IPS-18a (cell line): ENCODE measurements around the gene PARPBP.

Experiments
- H3K27ac ChIP-seq: one replicate; pipeline ENCODE4 v1.5.1; 2013; ENCODE audit warnings: low read length
- H3K27me3 ChIP-seq: one replicate; pipeline ENCODE4 v1.6.1; 2013; ENCODE audit warnings: mild to moderate bottlenecking, low read length; ENCODE audit not compliant: control insufficient read depth, insufficient read depth
- H3K36me3 ChIP-seq: one replicate; pipeline ENCODE4 v1.6.1; 2013; ENCODE audit warnings: low read depth, low read length; ENCODE audit not compliant: control insufficient read depth
- H3K4me1 ChIP-seq: one replicate; pipeline ENCODE4 v1.6.1; 2013; ENCODE audit warnings: low read depth, low read length; ENCODE audit not compliant: control insufficient read depth
- H3K4me3 ChIP-seq: one replicate; pipeline ENCODE4 v1.5.1; 2013; ENCODE audit warnings: low read length
- H3K9ac ChIP-seq: one replicate; pipeline ENCODE4 v1.6.1; 2013; ENCODE audit warnings: mild to moderate bottlenecking, low read length, moderate library complexity
- H3K9me3 ChIP-seq: one replicate; pipeline ENCODE4 v1.6.1; 2013; ENCODE audit warnings: low read depth, low read length; ENCODE audit not compliant: control insufficient read depth

PARPBP gene

GRCh38 chr12:102163383-102163782, 43.4 kb downstream of the PARPBP start:
- Histone ChIP-seq H3K9me3 (no peaks in the 10 kb centered on the region), H3K27me3 (no peaks in the 10 kb centered on the region), H3K36me3 (no peaks in the 10 kb centered on the region)

GRCh38 chr12:102167821-102168604, 48.0 kb downstream of the PARPBP start:
- Histone ChIP-seq H3K4me1 (no peaks in the 10 kb centered on the region), H3K9me3 (no peaks in the 10 kb centered on the region), H3K36me3 (peaks cover 4% of the 10 kb centered on the region), H3K27me3 (no peaks in the 10 kb centered on the region), H3K27ac (no peak overlapping the region), H3K9ac (no peak overlapping the region), H3K4me3 (no peak overlapping the region)

More at GRCh38 chr12:102163383-102163782, 43.4 kb downstream of the PARPBP start:
- no peaks in the 10 kb centered on the region for H3K4me1 ChIP-seq
- no peak overlapping the region for H3K27ac ChIP-seq
- no peak overlapping the region for H3K4me3 ChIP-seq
- no peak overlapping the region for H3K9ac ChIP-seq

GRCh38 chr12:102169922-102170621, 50.1 kb downstream of the PARPBP start:
- H3K4me3 ChIP-seq = no peak overlapping the region
- no peaks in the 10 kb centered on the region for H3K4me1 ChIP-seq
- no peaks in the 10 kb centered on the region for H3K27me3 ChIP-seq
- no peaks in the 10 kb centered on the region for H3K9me3 ChIP-seq
- H3K27ac ChIP-seq = no peak overlapping the region
- peaks cover 4% of the 10 kb centered on the region for H3K36me3 ChIP-seq
- H3K9ac ChIP-seq = no peak overlapping the region

GRCh38 chr12:102171951-102172350, 52.0 kb downstream of the PARPBP start:
- Histone ChIP-seq H3K27ac (no peak overlapping the region), H3K4me1 (no peaks in the 10 kb centered on the region), H3K9ac (no peak overlapping the region), H3K9me3 (no peaks in the 10 kb centered on the region), H3K4me3 (no peak overlapping the region), H3K27me3 (no peaks in the 10 kb centered on the region), H3K36me3 (peaks cover 4% of the 10 kb centered on the region)

GRCh38 chr12:102172436-102172835, 52.5 kb downstream of the PARPBP start:
- no peaks in the 10 kb centered on the region for H3K4me1 ChIP-seq
- no peak overlapping the region for H3K9ac ChIP-seq
- H3K36me3 ChIP-seq = peaks cover 4% of the 10 kb centered on the region
- H3K27ac ChIP-seq = no peak overlapping the region
- no peaks in the 10 kb centered on the region for H3K9me3 ChIP-seq
- no peaks in the 10 kb centered on the region for H3K27me3 ChIP-seq
- H3K4me3 ChIP-seq = no peak overlapping the region

- Histone ChIP-seq H3K4me3 (no peak overlapping the region), H3K9me3 (no peaks in the 10 kb centered on the region)
These were observed 54.1 kb downstream of the PARPBP start for GRCh38 chr12:102174117-102174516.

DNA sequence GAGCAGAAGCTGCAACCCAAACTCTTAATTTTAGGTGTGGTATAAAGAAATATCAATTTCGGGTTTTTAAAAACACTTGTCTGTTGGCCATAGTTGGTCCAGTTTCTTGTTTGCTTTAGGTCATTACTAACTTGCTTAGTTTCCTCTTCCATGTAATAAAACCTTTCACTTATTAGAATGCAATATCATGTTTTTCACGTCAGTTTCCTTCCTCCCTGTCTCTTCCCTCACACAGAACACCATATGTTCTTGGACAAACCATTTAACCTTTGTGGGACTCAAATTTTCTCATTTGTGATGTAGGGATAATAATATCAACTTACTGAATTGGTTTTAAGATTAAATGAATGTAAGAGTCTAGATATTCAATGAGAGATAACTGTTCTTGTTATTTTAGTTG, 54.8 kb downstream of the PARPBP start:
- H3K9me3 ChIP-seq = no peaks in the 10 kb centered on the region
- no peak overlapping the region for H3K27ac ChIP-seq
- H3K36me3 ChIP-seq = peaks cover 4% of the 10 kb centered on the region
- H3K4me3 ChIP-seq = no peak overlapping the region
- H3K27me3 ChIP-seq = no peaks in the 10 kb centered on the region
- H3K4me1 ChIP-seq = no peaks in the 10 kb centered on the region
- no peak overlapping the region for H3K9ac ChIP-seq

More at GRCh38 chr12:102174117-102174516, 54.1 kb downstream of the PARPBP start:
- H3K27me3 ChIP-seq = no peaks in the 10 kb centered on the region
- H3K4me1 ChIP-seq = no peaks in the 10 kb centered on the region
- H3K9ac ChIP-seq = no peak overlapping the region
- no peak overlapping the region for H3K27ac ChIP-seq
- peaks cover 4% of the 10 kb centered on the region for H3K36me3 ChIP-seq

- H3K4me1 ChIP-seq = no peaks in the 10 kb centered on the region
- peaks cover 5% of the 10 kb centered on the region for H3K36me3 ChIP-seq
- no peak overlapping the region for H3K9ac ChIP-seq
- H3K27me3 ChIP-seq = no peaks in the 10 kb centered on the region
- no peaks in the 10 kb centered on the region for H3K9me3 ChIP-seq
- no peak overlapping the region for H3K4me3 ChIP-seq
- H3K27ac ChIP-seq = no peak overlapping the region
These were observed 62.7 kb downstream of the PARPBP start for GRCh38 chr12:102182635-102183034.

- no peaks in the 10 kb centered on the region for H3K27me3 ChIP-seq
- peaks cover 9% of the 10 kb centered on the region for H3K36me3 ChIP-seq
- no peaks in the 10 kb centered on the region for H3K9me3 ChIP-seq
- H3K4me1 ChIP-seq = no peaks in the 10 kb centered on the region
- no peak overlapping the region for H3K9ac ChIP-seq
- no peak overlapping the region for H3K4me3 ChIP-seq
- no peak overlapping the region for H3K27ac ChIP-seq
These were observed 75.8 kb downstream of the PARPBP start for GRCh38 chr12:102195826-102196225.

DNA sequence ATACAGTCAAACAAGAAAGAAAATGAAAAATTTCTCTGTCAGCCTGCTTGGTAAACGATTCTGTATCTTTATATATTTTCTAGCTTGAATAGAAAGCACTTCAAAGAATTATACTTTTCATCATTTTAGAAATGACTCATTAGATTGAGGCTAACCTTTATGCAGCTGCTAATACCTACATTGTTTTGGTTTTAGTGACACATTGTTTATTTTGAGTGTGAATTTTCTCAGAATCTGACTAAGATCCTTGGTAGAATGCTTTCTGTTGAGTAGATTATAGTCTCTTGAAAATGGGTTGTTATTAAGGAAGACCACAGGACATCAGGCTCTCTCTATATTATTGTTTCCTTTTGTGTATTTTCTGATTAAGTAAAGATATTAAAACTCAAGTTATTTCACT, 77.8 kb downstream of the PARPBP start, which contains the start of gene PMCH:
Gene PMCH (minus strand): TSS at position 45 of the 400 bp plus-strand sequence. CDS start 63 bp downstream, outside the sequence.
- Histone ChIP-seq H3K4me3 (no peak within 1 kb of the TSS), H3K4me1 (no peaks in the 10 kb centered on the region), H3K9ac (no peak within 1 kb of the TSS), H3K36me3 (peaks cover 9% of the 10 kb centered on the region), H3K27me3 (no peaks in the 10 kb centered on the region), H3K27ac (no peak within 1 kb of the TSS), H3K9me3 (no peaks in the 10 kb centered on the region)

GRCh38 chr12:102201436-102202061, 81.6 kb downstream of the PARPBP start:
- H3K4me3 ChIP-seq = no peak overlapping the region
- no peaks in the 10 kb centered on the region for H3K27me3 ChIP-seq
- H3K27ac ChIP-seq = no peak overlapping the region
- peaks cover under 1% of the 10 kb centered on the region for H3K36me3 ChIP-seq
- H3K4me1 ChIP-seq = no peaks in the 10 kb centered on the region
- no peak overlapping the region for H3K9ac ChIP-seq
- H3K9me3 ChIP-seq = no peaks in the 10 kb centered on the region
